GM11168 (cell line): ENCODE results near the gene PSMC1.
"Not testable (repeated sequence)": the region's sequence is repeated elsewhere in the genome, so short reads cannot be mapped to it uniquely, and the experiment has no call there.

ENCODE experiments used
- in situ Hi-C: fragments of 300-500 bp; cut with MboI; formaldehyde crosslinking; loops from one replicate; pipeline ENCODE4 v1.12.0; 2022; ENCODE audit warnings: low sequenced_read_pairs; ENCODE audit not compliant: unreplicated experiment

Gene PSMC1

GRCh38 chr14:90256354-90257131, at the start of gene PSMC1:
PSMC1 (plus strand) TSS chr14:90256553; CDS start chr14:90256598, 45 bp downstream.
- in situ Hi-C loops: loop anchor here (10.0 kb wide), 1 partner anchor 282 kb away; no protein-coding TSS in a partner anchor

GRCh38 chr14:90213099-90213748, 43.1 kb upstream of the PSMC1 start:
- in situ Hi-C loops: no loop called here

GRCh38 chr14:90228478-90228877, 27.9 kb upstream of the PSMC1 start:
- in situ Hi-C loops: no loop called here

- in situ Hi-C loops: loop anchor here (10.0 kb wide), 1 partner anchor 275 kb away; the partner anchor contains the start of genes EFCAB11 and TDP1
These were observed 26.4 kb upstream of the PSMC1 start for GRCh38 chr14:90229942-90230341.

GRCh38 chr14:90235179-90235976, 21.0 kb upstream of the PSMC1 start:
- in situ Hi-C loops: loop anchor here (10.0 kb wide), 1 partner anchor 281 kb away; the partner anchor contains the start of genes EFCAB11 and TDP1

GRCh38 chr14:90239139-90239538, 17.2 kb upstream of the PSMC1 start:
- in situ Hi-C loops: loop anchor here (10.0 kb wide), 1 partner anchor 284 kb away; the partner anchor contains the start of genes EFCAB11 and TDP1

GRCh38 chr14:90242444-90242843, 13.9 kb upstream of the PSMC1 start:
- in situ Hi-C loops: no loop called here

- in situ Hi-C loops: no loop called here
These were observed 9.4 kb upstream of the PSMC1 start for GRCh38 chr14:90246936-90247335.

- in situ Hi-C loops: not testable (repeated sequence)
These were observed 8.9 kb upstream of the PSMC1 start for GRCh38 chr14:90247441-90247840.

GRCh38 chr14:90248594-90248993, 7.8 kb upstream of the PSMC1 start:
- in situ Hi-C loops: no loop called here

GRCh38 chr14:90253826-90254225, 2.5 kb upstream of the PSMC1 start:
- in situ Hi-C loops: loop anchor here (10.0 kb wide), 1 partner anchor 279 kb away; no protein-coding TSS in a partner anchor

- in situ Hi-C loops: loop anchor here (10.0 kb wide), 1 partner anchor 281 kb away; no protein-coding TSS in a partner anchor
These were observed 482 bp upstream of the PSMC1 start for GRCh38 chr14:90255871-90256270.

GRCh38 chr14:90263748-90264449, 7.5 kb downstream of the PSMC1 start:
- in situ Hi-C loops: no loop called here

- in situ Hi-C loops: no loop called here
These were observed 10.2 kb downstream of the PSMC1 start for GRCh38 chr14:90266441-90267154.

- in situ Hi-C loops: no loop called here
These were observed 12.1 kb downstream of the PSMC1 start for GRCh38 chr14:90268420-90268819.

- in situ Hi-C loops: no loop called here
These were observed 16.2 kb downstream of the PSMC1 start for GRCh38 chr14:90272523-90272922.

GRCh38 chr14:90273532-90273931, 17.2 kb downstream of the PSMC1 start:
- in situ Hi-C loops: no loop called here

- in situ Hi-C loops: no loop called here
These were observed 17.7 kb downstream of the PSMC1 start for GRCh38 chr14:90274019-90274418.

GRCh38 chr14:90274808-90275457, 18.6 kb downstream of the PSMC1 start:
- in situ Hi-C loops: no loop called here
